HCT116 (cell line): ENCODE results near the gene PSMD11. TPM values are rescaled to one million over a fixed set of nuclear protein-coding genes. Genes with fewer than 3 reads are reported as not detected.

Experiments used
- ATAC-seq: fragments of 200-7000 bp; cut with Tn5 transposase; 2 replicates; pipeline ENCODE4 v1.9.1; 2020; ENCODE audit warnings: mild to moderate bottlenecking, moderate library complexity
- BruUV-seq: library from RNA; stranded (reverse); fragments of 400-500 nt; replicated peaks from 2 replicates; lab custom pipeline; 2021; lab: Mats Ljungman, UMichigan
- CTCF ChIA-PET: fragments of 300-600 bp; sonication (Branson Sonifier 250); formaldehyde crosslinking; loops from one replicate; lab custom pipeline; 2021; ENCODE audit warnings: antibody characterized with exemption; lab: Charles Lee
- POLR2A ChIA-PET: fragments of 300-600, 350-600 bp; sonication (Branson Sonifier 250); formaldehyde crosslinking; loops from one replicate; lab custom pipeline; 2021; ENCODE audit warnings: antibody characterized with exemption; lab: Charles Lee
- RAD21 ChIA-PET, 2 experiments: fragments of 300-600 bp; sonication (Branson Sonifier 250); formaldehyde crosslinking; loops; one replicate each; lab custom pipeline; 2023; ENCODE audit warnings: low total read pairs in 2 of 2; ENCODE audit not compliant: uncharacterized antibody in 2 of 2, unreplicated experiment in 2 of 2, low non-redundant PET in 1 of 2; lab: Charles Lee
- DNase-seq: peaks from one replicate; pipeline ENCODE4 v3.0.0-alpha.2; 2010; ENCODE audit warnings: low read depth, low spot score
- H2AFZ ChIP-seq: fragments of 200-600 bp; shearing (Covaris generic), sonication (generic); 2 replicates; pipeline ENCODE4 v1.6.1; 2017; ENCODE audit warnings: low read depth, mixed run types, mixed read lengths, antibody characterized with exemption, low read length; ENCODE audit not compliant: poor library complexity, severe bottlenecking
- H3K27ac ChIP-seq: 2 replicates; pipeline ENCODE4 v1.5.1; 2012; ENCODE audit warnings: low read depth, low read length
- H3K27me3 ChIP-seq: fragments of 200-600 bp; sonication (generic); 2 replicates; pipeline ENCODE4 v1.6.1; 2016; ENCODE audit warnings: mixed run types, low read length, mixed read lengths; ENCODE audit not compliant: insufficient read depth
- H3K36me3 ChIP-seq, 2 experiments: fragments of 200-500 bp in 1 of 2; fragments of 200-600 bp in 1 of 2; sonication (Bioruptor generic) in 1 of 2; sonication (generic) in 1 of 2; 2 replicates each; pipeline versions ENCODE4 v1.5.1 to v1.6.1; 2014 to 2016; ENCODE audit warnings: low read length in 2 of 2, inconsistent platforms in 1 of 2, mixed read lengths in 1 of 2, mixed run types in 1 of 2; ENCODE audit not compliant: insufficient read depth in 2 of 2, control insufficient read depth in 1 of 2
- H3K4me1 ChIP-seq, 2 experiments: fragments of 200-600 bp in 1 of 2; sonication (generic) in 1 of 2; 2 replicates each; pipeline versions ENCODE4 v1.5.1 to v1.6.1; 2012 to 2017; ENCODE audit warnings: low read length in 2 of 2, inconsistent platforms in 1 of 2, mild to moderate bottlenecking in 1 of 2, mixed read lengths in 1 of 2, mixed run types in 1 of 2, moderate library complexity in 1 of 2; ENCODE audit not compliant: insufficient read depth in 2 of 2, control insufficient read depth in 1 of 2
- H3K4me2 ChIP-seq: fragments of 200-600 bp; sonication (generic); 2 replicates; pipeline ENCODE4 v1.6.1; 2017; ENCODE audit warnings: mixed run types, low read length, mixed read lengths
- H3K4me3 ChIP-seq, 2 experiments: fragments of 200-600 bp in 1 of 2; sonication (generic) in 1 of 2; replicated peaks in 1 of 2; 2 replicates each; pipeline ENCODE4 v1.5.1; 2011 to 2016; ENCODE audit warnings: low read length in 2 of 2, control low read depth in 1 of 2, low read depth in 1 of 2, mild to moderate bottlenecking in 1 of 2, mixed read lengths in 1 of 2, mixed run types in 1 of 2
- H3K79me2 ChIP-seq: fragments of 200-600 bp; sonication (generic); 2 replicates; pipeline ENCODE4 v1.6.1; 2017; ENCODE audit warnings: mild to moderate bottlenecking, mixed run types, low read length, moderate library complexity, mixed read lengths; ENCODE audit not compliant: insufficient read depth
- H3K9ac ChIP-seq: fragments of 200-600 bp; sonication (generic); 2 replicates; pipeline ENCODE4 v1.6.1; 2016; ENCODE audit warnings: low read length, mixed read lengths
- H3K9me2 ChIP-seq: fragments of 200-600 bp; sonication (generic), shearing (Covaris generic); 2 replicates; pipeline ENCODE4 v1.6.1; 2017; ENCODE audit warnings: mixed run types, mild to moderate bottlenecking, moderate library complexity; ENCODE audit not compliant: insufficient read depth
- H3K9me3 ChIP-seq, 2 experiments: fragments of 200-500 bp in 1 of 2; fragments of 200-600 bp in 1 of 2; sonication (Bioruptor generic) in 1 of 2; sonication (generic) in 1 of 2; 2 replicates each; pipeline ENCODE4 v1.6.1; 2014 to 2017; ENCODE audit warnings: low read length in 2 of 2, mixed read lengths in 2 of 2, inconsistent platforms in 1 of 2, low read depth in 1 of 2, mild to moderate bottlenecking in 1 of 2, mixed run types in 1 of 2, moderate library complexity in 1 of 2; ENCODE audit not compliant: control insufficient read depth in 1 of 2, insufficient read depth in 1 of 2
- H4K20me1 ChIP-seq: fragments of 200-600 bp; sonication (generic), shearing (Covaris generic); 2 replicates; pipeline ENCODE4 v1.6.1; 2017; ENCODE audit warnings: mixed run types, mild to moderate bottlenecking, moderate library complexity; ENCODE audit not compliant: insufficient read depth
- CBX3 ChIP-seq: IDR thresholded peaks from 2 replicates; pipeline ENCODE4 v1.6.1; 2012; ENCODE audit warnings: low read depth
- CEBPB ChIP-seq: IDR thresholded peaks from 2 replicates; pipeline ENCODE4 v1.6.1; 2012; ENCODE audit warnings: low read depth
- EZH2 ChIP-seq: fragments of 200-600 bp; sonication (generic); IDR thresholded peaks from 2 replicates; pipeline ENCODE4 v1.6.1; 2017; ENCODE audit warnings: antibody characterized with exemption, mixed run types
- EZH2phosphoT487 ChIP-seq: fragments of 200-600 bp; IDR thresholded peaks from 2 replicates; pipeline ENCODE4 v1.6.1; 2018; ENCODE audit warnings: antibody characterized with exemption, borderline replicate concordance
- MAX ChIP-seq: IDR thresholded peaks from 2 replicates; pipeline ENCODE4 v1.6.1; 2012
- POLR2A ChIP-seq: IDR thresholded peaks from 2 replicates; pipeline ENCODE4 v1.7.0; 2011; ENCODE audit warnings: borderline replicate concordance; ENCODE audit not compliant: insufficient read depth, insufficient read length; ENCODE audit errors: extremely low read depth
- POLR2AphosphoS5 ChIP-seq: IDR thresholded peaks from 2 replicates; pipeline ENCODE4 v1.6.1; 2011; ENCODE audit warnings: mild to moderate bottlenecking, low read depth, low read length, moderate library complexity
- RAD21 ChIP-seq: IDR thresholded peaks from 2 replicates; pipeline ENCODE4 v1.6.1; 2012; ENCODE audit warnings: low read depth, mild to moderate bottlenecking
- SIN3A ChIP-seq: IDR thresholded peaks from 2 replicates; pipeline ENCODE4 v1.6.1; 2012; ENCODE audit warnings: low read depth
- SP1 ChIP-seq: IDR thresholded peaks from 2 replicates; pipeline ENCODE4 v1.6.1; 2012; ENCODE audit warnings: low read depth
- SRF ChIP-seq: IDR thresholded peaks from 2 replicates; pipeline ENCODE4 v1.6.1; 2012; ENCODE audit warnings: low read depth
- TCF7L2 ChIP-seq: IDR thresholded peaks from 2 replicates; pipeline ENCODE4 v1.7.0; 2011; ENCODE audit warnings: borderline replicate concordance, inconsistent platforms; ENCODE audit not compliant: insufficient read depth, insufficient read length; ENCODE audit errors: extremely low read depth
- ZBTB33 ChIP-seq: IDR thresholded peaks from 2 replicates; pipeline ENCODE4 v1.6.1; 2011; ENCODE audit warnings: mild to moderate bottlenecking, low read length, moderate library complexity; ENCODE audit not compliant: insufficient replicate concordance; ENCODE audit errors: extremely low read depth
- intact Hi-C: fragments of 100-400 bp; cut with micrococcal nuclease; formaldehyde crosslinking; loops from 2 replicates; pipeline ENCODE4 v1.10.0; 2022
- total RNA-seq: library from RNA; stranded (reverse); gene quantifications from one replicate; pipeline ENCODE4 v1.2.1, GENCODE V29; 2021; ENCODE audit not compliant: unreplicated experiment
- TF ChIP-seq, protein P1 (sequence below): IDR thresholded peaks from 2 replicates; pipeline ENCODE4 v1.6.1; 2012; ENCODE audit warnings: low read depth
- TF ChIP-seq, protein P2 (sequence below): IDR thresholded peaks from 2 replicates; pipeline ENCODE4 v1.6.1; 2012

The PSMD11 gene
- total RNA-seq, 1 experiment from 2014 or later = 143 TPM

DNA sequence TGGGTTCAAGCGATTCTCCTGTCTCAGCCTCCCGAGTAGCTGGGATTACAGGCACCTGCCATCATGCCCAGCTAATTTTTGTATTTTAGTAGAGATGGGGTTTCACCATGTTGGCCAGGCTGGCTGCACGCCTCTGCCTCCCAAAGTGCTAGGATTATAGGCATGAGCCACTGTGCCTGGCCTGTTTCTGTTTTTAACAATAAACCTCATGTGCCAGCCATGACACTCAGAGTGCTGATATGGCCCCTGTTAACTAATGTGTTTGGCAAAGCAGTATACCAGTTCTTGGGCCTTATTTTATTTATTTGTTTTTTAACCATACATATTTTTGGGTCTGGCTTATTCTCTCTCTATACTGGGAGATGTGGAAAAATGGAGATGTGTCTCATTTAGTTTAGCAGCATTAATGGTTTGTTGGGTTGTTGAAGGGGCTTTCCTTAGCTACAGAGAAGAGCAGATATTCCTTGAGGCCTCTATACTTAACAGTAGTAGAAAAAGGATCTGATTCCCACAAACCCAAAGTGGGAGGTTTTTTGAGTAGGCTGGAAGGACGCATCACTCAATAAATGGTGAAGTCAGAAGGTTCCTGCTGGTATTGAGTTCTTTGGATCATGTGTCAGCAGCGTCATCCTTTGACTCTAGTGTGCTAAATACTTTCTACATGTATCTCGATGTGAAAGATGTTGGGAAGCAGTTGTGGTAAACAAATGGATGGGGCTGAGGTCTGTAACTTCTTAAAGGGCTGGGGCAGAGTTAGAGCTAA, 26.3 kb downstream of the PSMD11 start:
- Histone ChIP-seq H3K9me3 (no peaks in the 10 kb centered on the region), H3K4me1 (no peaks in the 10 kb centered on the region), H3K4me3 (no peak overlapping the region), H3K79me2 (peaks cover 79% of the 10 kb centered on the region), H3K36me3 (peaks cover 56 to 82% of the 10 kb centered on the region in 2 experiments), H2AFZ (no peak overlapping the region), H3K9me2 (no peaks in the 10 kb centered on the region), H4K20me1 (peaks cover 5% of the 10 kb centered on the region; the same call in 1 of the 2 replicates), H3K4me2 (no peak overlapping the region), H3K27ac (no peak overlapping the region), H3K27me3 (no peaks in the 10 kb centered on the region), H3K9ac (no peak overlapping the region)
- ATAC-seq (no peak), DNase-seq (no peak)
- CTCF ChIA-PET = interaction anchor here (0.9 to 2.2 kb wide), 3 partner anchors 9 to 27 kb away, joined by 3 to 13 read pairs (median 5); partner anchors contain the start of gene PSMD11
- POLR2A ChIA-PET = no interaction called here
- BruUV-seq = no TSS peak
- TF ChIP-seq MAX (no peak), TCF7L2 (no peak), ZBTB33 (no peak), RAD21 (no peak), SIN3A (no peak), POLR2AphosphoS5 (no peak), CEBPB (no peak), SP1 (no peak), EZH2 (no peak), SRF (no peak), CBX3 (no peak), POLR2A (no peak), EZH2phosphoT487 (no peak)
- TF ChIP-seq, protein P1, sequence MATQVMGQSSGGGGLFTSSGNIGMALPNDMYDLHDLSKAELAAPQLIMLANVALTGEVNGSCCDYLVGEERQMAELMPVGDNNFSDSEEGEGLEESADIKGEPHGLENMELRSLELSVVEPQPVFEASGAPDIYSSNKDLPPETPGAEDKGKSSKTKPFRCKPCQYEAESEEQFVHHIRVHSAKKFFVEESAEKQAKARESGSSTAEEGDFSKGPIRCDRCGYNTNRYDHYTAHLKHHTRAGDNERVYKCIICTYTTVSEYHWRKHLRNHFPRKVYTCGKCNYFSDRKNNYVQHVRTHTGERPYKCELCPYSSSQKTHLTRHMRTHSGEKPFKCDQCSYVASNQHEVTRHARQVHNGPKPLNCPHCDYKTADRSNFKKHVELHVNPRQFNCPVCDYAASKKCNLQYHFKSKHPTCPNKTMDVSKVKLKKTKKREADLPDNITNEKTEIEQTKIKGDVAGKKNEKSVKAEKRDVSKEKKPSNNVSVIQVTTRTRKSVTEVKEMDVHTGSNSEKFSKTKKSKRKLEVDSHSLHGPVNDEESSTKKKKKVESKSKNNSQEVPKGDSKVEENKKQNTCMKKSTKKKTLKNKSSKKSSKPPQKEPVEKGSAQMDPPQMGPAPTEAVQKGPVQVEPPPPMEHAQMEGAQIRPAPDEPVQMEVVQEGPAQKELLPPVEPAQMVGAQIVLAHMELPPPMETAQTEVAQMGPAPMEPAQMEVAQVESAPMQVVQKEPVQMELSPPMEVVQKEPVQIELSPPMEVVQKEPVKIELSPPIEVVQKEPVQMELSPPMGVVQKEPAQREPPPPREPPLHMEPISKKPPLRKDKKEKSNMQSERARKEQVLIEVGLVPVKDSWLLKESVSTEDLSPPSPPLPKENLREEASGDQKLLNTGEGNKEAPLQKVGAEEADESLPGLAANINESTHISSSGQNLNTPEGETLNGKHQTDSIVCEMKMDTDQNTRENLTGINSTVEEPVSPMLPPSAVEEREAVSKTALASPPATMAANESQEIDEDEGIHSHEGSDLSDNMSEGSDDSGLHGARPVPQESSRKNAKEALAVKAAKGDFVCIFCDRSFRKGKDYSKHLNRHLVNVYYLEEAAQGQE = no peak
- TF ChIP-seq, protein P2, sequence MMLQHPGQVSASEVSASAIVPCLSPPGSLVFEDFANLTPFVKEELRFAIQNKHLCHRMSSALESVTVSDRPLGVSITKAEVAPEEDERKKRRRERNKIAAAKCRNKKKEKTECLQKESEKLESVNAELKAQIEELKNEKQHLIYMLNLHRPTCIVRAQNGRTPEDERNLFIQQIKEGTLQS = no peak
- RAD21 ChIA-PET = no interaction called here
- intact Hi-C loops = no loop called here
